H1 (cell line): Measurements from ENCODE around the gene INF2.

ENCODE experiments used
- CTCF ChIP-seq, 3 experiments: IDR thresholded peaks; 1 replicate in 2 of 3; 2 replicates in 1 of 3; pipeline versions ENCODE4 v1.5.1 to v1.6.1; 2011; ENCODE audit warnings: low read length in 3 of 3, mild to moderate bottlenecking in 3 of 3, inconsistent platforms in 2 of 3, low read depth in 1 of 3, moderate library complexity in 1 of 3; ENCODE audit not compliant: insufficient read depth in 1 of 3; ENCODE audit errors: control extremely low read depth in 1 of 3
- RFX5 ChIP-seq: IDR thresholded peaks from 2 replicates; pipeline ENCODE4 v1.6.1; 2011; ENCODE audit warnings: low read depth, low read length, improper control_type of control experiment, borderline replicate concordance
- SIN3A ChIP-seq, 2 experiments: IDR thresholded peaks in 1 of 2; conservative IDR thresholded peaks in 1 of 2; 2 replicates each; pipeline ENCODE4 v1.6.1; 2011 to 2012; ENCODE audit warnings: low read length in 2 of 2, improper control_type of control experiment in 1 of 2, low read depth in 1 of 2, mild to moderate bottlenecking in 1 of 2
- TAF1 ChIP-seq: IDR thresholded peaks from 2 replicates; pipeline ENCODE4 v1.6.1; 2011; ENCODE audit warnings: mild to moderate bottlenecking, low read depth, low read length
- TEAD4 ChIP-seq: IDR thresholded peaks from 2 replicates; pipeline ENCODE4 v1.6.1; 2012; ENCODE audit warnings: low read depth, low read length, inconsistent platforms, mixed read lengths
- TF ChIP-seq, protein P1 (sequence below): IDR thresholded peaks from 2 replicates; pipeline ENCODE4 v1.6.1; 2012; ENCODE audit warnings: low read length, inconsistent platforms

- TF ChIP-seq, protein P1, sequence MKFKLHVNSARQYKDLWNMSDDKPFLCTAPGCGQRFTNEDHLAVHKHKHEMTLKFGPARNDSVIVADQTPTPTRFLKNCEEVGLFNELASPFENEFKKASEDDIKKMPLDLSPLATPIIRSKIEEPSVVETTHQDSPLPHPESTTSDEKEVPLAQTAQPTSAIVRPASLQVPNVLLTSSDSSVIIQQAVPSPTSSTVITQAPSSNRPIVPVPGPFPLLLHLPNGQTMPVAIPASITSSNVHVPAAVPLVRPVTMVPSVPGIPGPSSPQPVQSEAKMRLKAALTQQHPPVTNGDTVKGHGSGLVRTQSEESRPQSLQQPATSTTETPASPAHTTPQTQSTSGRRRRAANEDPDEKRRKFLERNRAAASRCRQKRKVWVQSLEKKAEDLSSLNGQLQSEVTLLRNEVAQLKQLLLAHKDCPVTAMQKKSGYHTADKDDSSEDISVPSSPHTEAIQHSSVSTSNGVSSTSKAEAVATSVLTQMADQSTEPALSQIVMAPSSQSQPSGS: no peak
- TF ChIP-seq TEAD4 (no peak), CTCF (IDR thresholded peaks at IDR 0.05; ENCODE audit: control extremely low read depth in 1 of 3, insufficient read depth in 1 of 3, low read depth in 1 of 3, low read length in 3 of 3) (peak in 2 of 3 experiments; percentile 32 to 37; a peak in 2 of 4 replicates), SIN3A (conservative IDR thresholded peaks at IDR 0.05 in 1 of 2, IDR thresholded peaks at IDR 0.05 in 1 of 2; ENCODE audit: low read depth in 1 of 2, low read length in 2 of 2) (no peak), TAF1 (no peak), RFX5 (no peak)
Measured at GRCh38 chr14:104685216-104685997, 4.0 kb upstream of the INF2 start.
